Fibroblast of mammary gland (primary cell): Measurements from ENCODE around the gene EIF2B4.
A peak's percentile ranks its signal among the peaks of the same experiment; 100 is the strongest.
"Not testable (repeated sequence)": the region's sequence is repeated elsewhere in the genome, so short reads cannot be mapped to it uniquely, and the experiment has no call there.

Experiments used
- DNase-seq: peaks from one replicate; pipeline ENCODE4 v3.0.0-alpha.2; 2010; ENCODE audit warnings: low read depth
- H3K4me3 ChIP-seq: 2 replicates; pipeline ENCODE4 v1.5.1; 2011; ENCODE audit warnings: low read depth, mild to moderate bottlenecking, low read length, moderate library complexity; ENCODE audit not compliant: control insufficient read depth
- TF ChIP-seq, protein P1 (sequence below): conservative IDR thresholded peaks from 2 replicates; pipeline ENCODE4 v1.5.1; 2011; ENCODE audit warnings: low read depth, low read length, inconsistent platforms; ENCODE audit not compliant: control insufficient read depth, insufficient read depth

EIF2B4 gene

DNA sequence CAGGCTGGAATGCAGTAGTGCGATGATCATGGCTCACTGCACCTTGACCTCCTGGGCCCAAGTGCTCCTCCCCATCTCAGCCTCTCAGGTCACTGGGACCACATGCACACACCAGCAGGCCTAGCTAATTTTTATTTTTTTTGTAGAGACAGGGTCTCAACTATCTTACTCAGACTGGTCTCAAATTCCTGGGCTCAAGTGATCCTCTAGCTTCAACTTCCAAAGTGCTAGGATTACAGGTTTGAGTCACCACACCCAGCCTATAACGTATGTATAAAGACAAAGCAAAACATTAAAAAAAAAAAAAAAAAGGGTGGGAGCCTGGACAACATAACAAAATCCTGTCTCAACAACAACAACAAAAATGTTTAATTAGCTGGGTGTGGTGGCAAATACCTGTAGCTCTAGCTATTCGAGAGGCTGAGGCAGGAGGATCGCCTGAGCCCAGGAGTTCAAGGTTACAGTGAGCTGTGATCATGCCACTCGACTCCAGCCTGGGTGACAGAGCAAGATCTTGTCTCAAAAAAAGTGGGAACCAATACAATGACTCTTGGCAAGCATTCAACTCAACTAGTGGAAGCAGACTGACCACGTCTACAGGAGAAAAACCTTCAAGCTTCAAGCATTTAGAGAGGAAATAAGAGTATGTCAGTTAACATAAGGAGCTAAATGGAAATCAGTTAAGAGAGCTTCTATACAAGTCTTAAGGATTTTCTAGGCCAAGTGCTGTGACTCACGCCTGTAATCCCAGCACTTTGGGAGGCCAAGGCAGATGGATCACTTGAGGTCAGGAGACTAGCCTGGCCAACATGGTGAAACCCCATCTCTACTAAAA, 16.2 kb downstream of the EIF2B4 start:
- no peak overlapping the region for H3K4me3 ChIP-seq

DNA sequence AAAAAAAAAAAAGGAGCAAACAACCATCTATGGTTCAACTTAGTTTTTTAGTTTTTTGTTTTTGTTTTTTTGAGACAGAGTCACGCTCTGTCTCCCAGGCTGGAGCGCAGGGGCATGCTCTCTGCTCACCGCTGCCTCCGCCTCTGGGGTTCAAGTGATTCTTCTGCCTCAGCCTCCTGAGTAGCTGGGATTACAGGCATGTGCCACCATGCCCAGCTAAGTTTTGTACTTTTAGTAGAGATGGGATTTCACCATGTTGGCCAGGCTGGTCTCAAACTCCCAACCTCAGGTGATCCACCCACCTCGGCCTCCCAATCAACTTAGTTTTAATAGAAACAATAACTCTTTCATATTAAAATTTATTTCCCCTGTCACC, 16.8 kb downstream of the EIF2B4 start:
- not testable (repeated sequence) for H3K4me3 ChIP-seq, DNase-seq

More for the DNA sequence above, 16.2 kb downstream of the EIF2B4 start:
- peak; percentile 78 for DNase-seq
- TF ChIP-seq, protein P1, sequence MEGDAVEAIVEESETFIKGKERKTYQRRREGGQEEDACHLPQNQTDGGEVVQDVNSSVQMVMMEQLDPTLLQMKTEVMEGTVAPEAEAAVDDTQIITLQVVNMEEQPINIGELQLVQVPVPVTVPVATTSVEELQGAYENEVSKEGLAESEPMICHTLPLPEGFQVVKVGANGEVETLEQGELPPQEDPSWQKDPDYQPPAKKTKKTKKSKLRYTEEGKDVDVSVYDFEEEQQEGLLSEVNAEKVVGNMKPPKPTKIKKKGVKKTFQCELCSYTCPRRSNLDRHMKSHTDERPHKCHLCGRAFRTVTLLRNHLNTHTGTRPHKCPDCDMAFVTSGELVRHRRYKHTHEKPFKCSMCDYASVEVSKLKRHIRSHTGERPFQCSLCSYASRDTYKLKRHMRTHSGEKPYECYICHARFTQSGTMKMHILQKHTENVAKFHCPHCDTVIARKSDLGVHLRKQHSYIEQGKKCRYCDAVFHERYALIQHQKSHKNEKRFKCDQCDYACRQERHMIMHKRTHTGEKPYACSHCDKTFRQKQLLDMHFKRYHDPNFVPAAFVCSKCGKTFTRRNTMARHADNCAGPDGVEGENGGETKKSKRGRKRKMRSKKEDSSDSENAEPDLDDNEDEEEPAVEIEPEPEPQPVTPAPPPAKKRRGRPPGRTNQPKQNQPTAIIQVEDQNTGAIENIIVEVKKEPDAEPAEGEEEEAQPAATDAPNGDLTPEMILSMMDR = no peak

DNA sequence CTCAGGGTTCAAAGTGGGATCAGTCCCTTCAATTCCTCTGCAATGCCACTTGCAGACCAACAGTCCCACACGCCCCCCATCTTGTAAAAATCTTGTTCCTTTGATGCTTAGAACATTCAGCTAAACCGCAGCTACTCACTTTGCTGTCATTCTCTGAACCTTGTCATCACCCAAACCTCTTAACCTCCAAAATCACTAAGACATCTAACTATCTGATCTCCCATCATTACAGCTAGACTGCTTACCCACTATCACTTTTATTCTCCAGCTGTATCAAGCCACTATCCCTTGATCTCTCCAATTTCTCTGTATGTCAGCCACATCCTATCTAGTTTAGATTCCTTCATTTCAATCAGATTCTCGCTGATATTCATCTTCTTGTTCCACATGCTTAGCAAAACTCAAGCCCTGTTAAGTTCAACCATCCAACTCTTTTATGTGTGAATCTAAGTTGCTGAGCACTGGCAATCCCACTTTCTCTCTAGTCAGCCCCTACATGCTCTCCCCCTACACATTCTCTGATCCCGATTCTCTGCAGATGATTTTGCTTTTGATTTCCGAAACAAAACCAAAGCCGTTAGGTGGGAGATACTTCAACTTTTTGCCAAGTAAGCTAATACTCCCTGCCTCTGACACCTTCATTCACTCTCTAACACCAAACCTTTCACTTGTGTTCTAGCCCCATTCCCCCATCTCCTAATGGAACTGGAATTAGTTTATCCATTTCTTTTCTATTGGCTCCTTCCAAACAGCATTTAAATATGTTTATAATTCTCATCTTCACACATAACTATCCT, 18.1 kb downstream of the EIF2B4 start:
- TF ChIP-seq, protein P1 = no peak
- no peak overlapping the region for H3K4me3 ChIP-seq
- DNase-seq = no peak

DNA sequence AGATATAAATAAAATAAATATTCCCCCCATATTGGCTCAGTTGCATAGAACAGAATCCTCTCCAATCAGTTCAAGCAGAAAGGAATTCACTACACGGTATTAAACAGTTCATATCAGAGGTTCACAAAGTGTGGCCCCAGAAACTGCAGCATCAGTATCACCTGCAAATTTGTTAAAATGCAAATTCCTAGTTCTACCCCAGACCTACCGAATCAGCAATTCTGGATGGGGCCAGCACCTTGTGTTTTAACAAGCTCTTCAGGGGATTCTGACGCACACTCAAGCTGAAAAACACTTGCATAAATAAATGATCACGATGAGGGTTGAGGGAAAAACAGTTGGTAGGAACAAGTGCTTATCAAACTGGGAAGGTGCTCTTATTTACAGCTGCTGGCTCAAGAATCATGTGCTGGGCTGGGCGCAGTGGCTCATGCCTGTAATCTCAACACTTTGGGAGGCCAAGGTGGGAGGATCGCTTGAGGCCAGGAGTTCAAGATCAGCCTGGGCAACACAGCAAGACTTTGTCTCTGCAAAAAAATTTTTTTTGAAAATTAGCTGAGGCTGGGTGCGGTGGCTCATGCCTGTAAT, 19.9 kb downstream of the EIF2B4 start:
- TF ChIP-seq, protein P1 = no peak
- no peak for DNase-seq
- no peak overlapping the region for H3K4me3 ChIP-seq

DNA sequence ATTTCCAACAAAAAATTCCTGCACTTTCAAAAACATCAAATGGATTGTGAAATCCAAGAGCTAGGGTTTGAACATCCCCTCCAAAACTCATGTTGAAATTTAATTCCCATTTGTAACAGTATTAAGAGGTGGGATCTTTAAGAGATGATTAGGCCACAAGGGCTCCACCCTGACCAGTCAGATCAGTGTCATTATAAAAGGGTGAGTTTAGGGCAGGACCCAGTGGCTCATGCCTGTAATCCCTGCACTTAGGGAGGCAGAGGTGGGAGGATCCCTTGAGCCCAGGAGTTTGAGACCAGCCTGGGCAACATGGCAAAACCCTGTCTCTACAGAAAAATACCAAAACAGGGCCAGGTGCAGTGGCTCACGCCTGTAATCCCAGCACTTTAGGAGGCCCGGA, 22.5 kb downstream of the EIF2B4 start:
- H3K4me3 ChIP-seq = no peak overlapping the region
- DNase-seq = peak; percentile 58
- TF ChIP-seq, protein P1 = no peak

DNA sequence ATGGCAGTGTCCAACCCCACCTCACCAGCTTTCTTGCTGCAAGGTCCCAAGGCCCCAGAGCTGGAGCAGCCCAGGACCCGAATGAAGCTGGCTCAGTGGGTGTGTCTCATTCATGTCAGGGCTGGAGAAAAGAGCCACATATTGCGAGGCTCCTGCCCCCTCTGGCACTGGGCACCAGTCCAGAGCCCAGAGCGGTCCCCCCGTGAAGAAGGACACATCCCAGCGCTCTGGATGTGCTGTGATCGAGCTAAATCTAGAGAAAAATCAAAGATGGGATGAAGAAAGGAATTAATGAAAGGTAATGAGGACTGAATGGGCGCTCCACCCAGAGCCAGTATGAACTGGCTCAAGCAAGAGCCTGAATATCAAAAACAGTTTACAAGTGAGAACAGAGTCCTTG, 34.0 kb downstream of the EIF2B4 start:
- TF ChIP-seq, protein P1 = no peak
- DNase-seq = no peak

DNA sequence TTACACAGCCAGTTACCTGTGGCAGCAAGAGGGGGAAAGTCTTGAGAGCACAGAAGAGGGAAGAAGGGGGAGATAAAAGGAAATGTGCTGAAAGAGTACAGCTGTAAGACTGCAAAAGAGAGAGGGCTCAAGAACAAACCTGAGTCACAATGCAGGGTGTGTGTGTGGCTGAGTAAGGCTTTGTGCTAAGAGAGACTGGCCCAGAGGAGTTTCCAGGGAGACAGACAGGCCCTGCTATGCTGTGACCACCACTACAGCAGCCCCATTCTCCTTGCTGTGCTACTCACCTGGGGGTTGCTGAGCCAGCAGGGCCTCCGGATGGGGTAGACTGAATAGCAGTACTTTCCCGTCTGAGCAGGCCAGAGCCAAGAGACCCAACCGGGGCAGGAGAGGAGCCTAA, 34.8 kb downstream of the EIF2B4 start:
- DNase-seq = no peak

More for the DNA sequence above, 34.0 kb downstream of the EIF2B4 start:
- H3K4me3 ChIP-seq = no peak overlapping the region

More for the DNA sequence above, 34.8 kb downstream of the EIF2B4 start:
- no peak overlapping the region for H3K4me3 ChIP-seq
- TF ChIP-seq, protein P1 = no peak
